SHP77 treated with DMSO at 0.1 percent for 48 hours (cell line): ENCODE data around the gene CADPS2.
"Not testable (repeated sequence)": the region's sequence is repeated elsewhere in the genome, so short reads cannot be mapped to it uniquely, and the experiment has no call there.

Source experiments
- DNase-seq: peaks from one replicate; lab custom pipeline; 2025; lab: John Stamatoyannopoulos, UW

Gene CADPS2

DNA sequence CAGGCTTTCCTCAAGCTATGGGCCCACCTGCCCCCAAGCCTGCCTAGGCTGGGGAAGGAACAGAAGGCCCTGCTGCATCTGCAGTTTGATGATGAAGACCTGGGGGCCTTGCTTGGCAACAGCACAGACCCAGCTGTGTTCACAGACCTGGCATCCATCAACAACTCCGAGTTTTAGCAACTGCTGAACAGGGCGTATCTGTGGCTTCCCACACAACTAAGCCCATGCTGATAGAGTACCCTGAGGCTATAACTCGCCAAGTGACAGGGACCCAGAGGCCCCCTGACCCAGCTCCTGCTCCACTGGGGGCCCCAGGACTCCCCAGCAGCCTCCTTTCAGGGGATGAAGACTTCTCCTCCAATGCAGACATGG is 36.3 kb downstream of the CADPS2 start:
- no peak for DNase-seq

DNA sequence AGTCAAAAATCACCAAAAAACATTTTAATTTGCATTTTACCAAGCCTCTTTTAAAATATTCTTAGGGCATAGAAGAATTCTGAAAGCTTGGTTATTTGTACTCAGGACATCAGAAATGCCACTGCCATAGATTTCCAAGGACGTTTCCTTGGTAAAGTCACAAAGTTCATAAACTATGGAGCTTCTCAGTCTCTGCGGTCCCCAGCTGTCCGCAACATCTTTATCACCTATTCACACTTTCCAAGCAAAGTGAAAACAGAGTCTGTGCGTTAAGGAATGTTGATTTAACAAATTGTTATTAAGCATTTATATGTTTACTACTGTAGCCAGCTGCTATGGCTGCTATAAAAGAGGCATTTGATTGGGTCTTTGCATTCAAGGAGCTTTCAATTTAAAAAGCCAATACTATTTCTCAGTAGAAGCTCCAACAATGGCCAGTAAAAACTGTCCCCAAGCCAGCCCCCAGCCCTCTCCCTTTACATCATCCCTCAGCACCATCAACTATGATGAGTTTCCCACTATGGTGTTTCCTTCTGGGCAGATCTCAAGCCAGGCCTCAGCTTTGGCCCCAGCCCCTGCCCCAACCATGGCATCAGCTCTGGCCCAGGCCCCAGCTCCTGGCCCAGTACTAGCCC is 36.8 kb downstream of the CADPS2 start:
- DNase-seq, result no peak

DNA sequence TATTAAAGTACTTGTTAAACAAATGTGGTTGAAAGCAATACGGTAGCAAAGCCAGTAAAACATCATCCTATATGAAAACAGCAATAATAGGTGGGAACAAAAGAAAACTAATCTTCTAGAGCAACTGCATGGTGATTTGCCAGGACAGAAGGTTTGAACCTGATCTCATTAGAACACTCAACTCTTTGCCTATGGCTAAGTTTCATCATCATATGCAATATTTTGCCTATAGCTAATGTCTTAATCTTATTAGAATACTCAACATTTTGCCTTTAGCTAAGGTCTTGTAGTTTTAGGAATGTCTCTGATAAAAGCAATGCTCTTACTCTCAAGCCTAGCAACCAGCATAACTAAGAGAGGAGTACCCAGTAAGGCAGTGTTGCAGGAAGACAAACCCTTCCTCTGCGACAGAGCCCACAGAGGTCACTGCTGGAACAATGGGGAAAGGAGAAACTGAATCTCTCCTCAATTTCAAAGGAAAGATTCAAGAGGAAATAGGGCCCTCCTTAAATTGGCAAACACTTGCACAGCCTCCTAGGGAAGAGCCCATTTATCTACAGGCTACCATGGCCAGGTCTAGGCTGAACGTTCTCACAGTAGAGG is 38.3 kb downstream of the CADPS2 start:
- DNase-seq, result no peak

DNA sequence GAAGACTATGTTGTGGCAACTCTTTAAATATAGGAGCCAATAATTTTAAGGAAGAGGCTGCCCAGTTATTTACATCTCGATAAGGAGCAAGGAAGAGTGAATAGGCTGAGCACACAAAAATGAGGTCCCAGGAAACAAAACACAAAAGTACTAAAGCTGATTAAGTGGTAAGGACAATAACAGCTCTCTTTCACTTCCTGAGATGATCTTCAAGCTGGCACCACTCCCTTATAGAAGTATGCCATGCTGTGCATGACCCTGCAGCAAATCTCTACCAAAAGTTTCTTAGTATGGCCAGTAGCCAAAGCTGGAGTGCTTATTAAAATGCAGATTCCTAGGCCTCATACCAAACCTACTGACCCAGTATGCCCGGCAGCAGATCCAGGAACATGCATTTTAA is 39.7 kb downstream of the CADPS2 start:
- no peak for DNase-seq

DNA sequence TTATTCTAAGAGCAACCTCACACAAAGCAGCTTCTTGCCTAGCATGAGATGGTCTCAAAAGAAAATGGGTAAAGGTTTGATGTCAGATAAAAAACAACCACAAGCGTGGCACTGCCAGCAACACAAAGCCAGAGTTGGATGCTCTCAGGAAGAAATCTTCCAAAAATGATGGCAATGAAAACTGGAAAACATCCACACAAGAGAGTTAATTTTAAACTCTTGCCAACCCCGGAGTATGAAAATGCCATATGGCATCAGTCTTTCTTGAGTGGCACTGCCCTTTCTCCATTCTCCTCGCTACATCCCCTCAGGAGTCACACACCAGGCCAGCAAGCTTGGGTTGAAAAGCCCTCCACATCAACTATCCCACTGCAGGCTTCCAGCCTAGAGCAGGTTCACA is 41.0 kb downstream of the CADPS2 start:
- no peak for DNase-seq

DNA sequence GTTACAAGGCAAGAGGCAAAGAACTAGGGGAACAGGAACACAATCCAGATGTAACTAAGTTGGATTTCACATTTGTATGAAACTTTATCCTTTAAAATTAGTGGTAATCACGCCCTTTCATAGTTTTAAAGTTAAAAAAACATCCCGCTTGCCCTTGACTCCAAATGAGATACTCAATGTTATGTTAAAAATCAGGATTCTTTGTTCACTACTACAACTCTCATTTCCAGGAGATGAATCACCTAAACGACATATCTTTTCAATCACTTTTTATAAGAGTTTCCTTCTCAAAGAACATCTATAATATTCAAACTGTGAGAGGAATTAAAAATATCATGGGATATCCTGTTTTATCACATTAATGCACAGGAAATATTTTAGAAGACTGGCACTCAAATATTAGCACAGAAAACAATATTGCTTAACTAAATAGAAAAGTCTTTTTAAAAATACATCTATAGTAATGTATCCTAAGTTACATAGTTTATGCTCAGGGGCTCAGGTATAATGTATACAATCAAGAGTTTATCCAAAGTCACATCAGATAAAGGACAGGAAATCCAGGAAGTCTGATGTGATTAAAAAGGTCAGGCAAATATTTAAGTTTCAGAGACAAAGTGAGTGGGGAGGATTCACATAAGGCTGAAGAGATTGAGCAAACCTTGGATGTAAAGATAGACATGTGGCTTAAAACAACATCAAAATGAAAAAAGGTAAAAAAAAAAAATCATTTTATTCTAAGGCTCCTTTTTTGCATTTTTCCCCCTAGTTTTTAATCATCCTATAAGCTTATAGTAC is 41.9 kb downstream of the CADPS2 start:
- no peak for DNase-seq

DNA sequence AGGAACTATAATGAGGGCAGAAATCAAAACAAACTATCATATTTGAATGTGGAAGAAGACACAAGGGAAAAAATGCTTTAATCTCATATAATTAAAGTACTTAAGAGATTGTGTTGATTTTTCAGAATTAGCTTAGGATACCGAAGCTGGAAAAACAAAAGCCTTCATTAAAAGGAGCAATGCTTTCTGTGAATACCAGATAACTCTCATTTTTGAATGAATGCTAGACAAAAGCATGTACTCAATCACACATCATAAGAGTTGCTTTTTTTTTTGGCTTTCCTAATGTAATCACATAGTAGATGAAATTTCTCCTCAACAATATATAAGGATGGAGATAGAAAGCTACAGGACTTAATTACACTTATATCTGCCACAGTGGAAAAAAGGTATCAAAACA is 43.3 kb downstream of the CADPS2 start:
- DNase-seq, result no peak

DNA sequence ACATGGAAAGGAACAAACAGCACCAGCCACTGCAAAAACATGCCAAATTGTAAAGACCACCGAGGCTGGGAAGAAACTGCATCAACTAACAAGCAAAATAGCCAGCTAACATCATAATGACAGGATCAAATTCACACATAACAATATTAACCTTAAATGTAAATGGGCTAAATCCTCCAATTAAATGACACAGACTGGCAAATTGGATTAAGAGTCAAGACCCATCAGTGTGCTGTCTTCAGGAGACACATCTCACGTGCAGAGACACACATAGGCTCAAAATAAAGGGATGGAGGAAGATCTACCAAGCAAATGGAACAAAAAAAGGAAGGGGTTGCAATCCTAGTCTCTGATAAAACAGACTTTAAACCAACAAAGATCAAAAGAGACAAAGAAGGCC is 50.0 kb downstream of the CADPS2 start:
- not testable (repeated sequence) for DNase-seq

DNA sequence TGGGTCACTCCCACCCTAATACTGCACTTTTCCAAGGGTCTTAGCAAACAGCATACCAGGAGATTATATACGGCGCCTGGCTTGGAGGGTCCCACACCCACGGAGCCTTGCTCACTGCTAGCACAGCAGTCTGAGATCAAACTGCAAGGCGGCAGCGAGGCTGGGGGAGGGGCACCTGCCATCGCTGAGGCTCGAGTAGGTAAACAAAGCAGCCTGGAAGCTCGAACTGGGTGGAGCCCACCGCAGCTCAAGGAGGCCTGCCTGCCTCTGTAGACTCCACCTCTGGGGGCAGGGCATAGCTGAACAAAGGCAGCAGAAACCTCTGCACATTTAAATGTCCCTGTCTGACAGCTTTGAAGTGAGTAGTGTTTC is 51.7 kb downstream of the CADPS2 start:
- peak; percentile 24 for DNase-seq

DNA sequence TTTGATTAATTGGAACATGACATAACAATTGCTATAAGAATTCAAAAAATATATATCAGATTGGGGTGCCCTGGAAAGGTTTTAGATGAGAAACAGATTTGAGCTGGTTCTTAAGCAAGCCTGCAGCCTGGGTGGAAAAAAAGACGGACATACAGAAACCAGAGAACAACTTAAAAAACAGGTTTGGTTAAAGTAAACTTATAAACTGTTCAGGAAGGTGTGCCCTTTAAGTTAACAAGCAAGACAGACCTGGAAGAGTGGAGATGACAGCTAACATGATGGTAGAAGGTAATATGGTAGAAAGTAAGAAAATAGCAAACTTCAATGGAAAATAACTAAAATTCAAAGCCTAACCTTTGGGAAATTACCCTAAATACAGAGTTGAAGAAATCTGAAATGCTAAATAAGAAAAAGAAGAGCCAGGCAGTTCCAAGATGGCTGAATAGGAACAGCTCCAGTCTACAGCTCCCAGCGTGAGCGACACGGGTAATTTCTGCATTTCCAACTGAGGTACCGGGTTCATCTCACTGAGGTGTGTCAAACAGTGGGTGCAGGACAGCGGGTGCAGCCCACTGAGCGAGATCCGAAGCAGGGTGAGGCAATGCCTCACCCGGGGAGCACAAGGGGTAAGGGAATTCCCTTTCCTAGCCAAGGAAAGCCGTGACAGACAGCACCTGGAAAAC is 52.2 kb downstream of the CADPS2 start:
- no peak for DNase-seq

DNA sequence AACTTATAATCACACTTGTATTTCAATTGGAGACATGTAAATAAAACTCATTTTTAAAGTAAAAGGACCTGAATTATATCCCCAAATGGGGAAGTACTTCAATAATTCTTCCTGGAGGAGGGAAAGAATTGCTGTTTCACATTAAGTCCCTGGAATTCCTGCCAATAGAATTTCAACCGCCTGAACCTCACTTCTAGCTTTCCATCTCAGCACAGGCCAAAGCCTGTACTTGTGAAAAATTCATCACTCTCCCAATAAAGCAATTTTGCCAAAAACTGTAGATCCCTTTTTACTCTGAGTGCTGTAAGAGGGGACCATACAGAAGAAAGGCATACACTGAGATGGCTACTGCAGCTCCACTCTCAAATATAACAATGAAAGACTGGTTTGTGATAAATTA is 54.8 kb downstream of the CADPS2 start:
- no peak for DNase-seq

DNA sequence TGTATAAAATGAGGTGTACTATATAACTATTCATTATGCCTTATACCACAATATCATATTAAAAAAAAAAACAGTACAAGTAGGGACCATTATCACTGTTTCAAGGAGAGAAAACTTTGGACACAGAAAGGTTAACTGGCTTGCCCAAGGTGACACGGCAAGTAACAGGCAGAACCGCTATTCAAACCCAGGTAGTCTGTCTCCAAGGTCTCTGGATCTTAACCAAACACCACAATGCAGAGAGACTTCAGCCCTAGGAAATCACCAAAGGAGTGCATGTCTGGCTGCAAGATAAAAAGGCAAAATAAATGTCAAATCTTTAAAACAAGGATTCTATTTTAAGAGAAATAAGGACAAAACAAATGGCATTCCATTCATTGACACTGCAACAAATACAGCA is 56.3 kb downstream of the CADPS2 start:
- DNase-seq, result no peak

DNA sequence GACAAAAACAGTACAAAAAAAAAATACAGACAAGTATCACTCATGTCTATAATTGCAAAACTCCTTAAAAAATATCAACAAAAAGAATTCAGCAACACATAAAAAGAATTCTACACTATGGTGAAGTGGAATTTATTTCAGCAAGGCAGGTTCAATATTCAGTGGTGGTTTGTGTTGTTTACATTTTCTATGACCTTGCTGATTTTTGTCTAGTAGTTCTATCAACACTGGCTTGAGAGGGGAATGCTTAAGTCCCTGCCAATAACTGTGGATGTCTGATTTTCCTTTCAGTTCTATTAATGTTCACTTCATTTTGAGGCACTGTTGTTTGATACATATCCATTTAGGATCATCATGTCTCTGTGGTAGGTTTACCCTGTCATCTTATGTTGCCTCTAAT is 58.5 kb downstream of the CADPS2 start:
- no peak for DNase-seq

DNA sequence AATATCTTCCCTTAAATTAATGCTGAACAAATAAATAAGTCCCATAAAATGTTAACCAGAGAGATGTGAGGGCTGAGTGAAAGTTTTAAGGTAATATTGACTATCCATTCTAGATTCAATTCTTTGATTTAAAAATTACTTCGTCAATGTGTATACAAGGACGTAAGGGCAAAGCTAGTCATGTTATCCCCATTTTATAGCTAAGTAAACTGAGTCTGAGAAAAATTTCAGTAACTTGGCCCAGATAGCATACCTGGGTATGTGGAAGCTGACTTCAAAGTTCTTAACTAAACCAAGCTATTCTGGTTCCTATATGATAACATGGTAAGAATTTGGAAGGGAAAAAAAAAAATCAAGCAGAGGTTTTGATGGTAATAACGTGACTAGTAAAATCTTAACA is 72.4 kb downstream of the CADPS2 start:
- DNase-seq, result no peak

DNA sequence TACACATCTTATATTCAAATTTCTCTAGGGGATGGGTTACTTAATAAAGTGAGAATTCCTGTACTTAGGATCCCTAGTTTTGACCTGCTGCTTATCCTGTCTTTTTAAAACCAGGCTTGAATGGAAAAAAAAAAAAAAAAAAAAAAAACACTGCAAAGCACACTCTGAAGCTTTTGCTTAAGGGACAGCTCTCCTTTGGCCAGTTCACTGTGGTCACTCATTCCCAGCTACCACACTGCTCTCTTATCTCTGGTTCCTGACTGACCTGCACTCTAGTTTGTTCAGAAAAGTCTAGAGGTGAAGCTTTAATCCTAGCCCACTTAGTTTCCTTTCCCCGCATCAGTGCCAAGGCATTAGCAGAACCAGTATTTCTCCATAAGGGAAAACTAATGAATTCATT is 82.4 kb downstream of the CADPS2 start:
- no peak for DNase-seq

DNA sequence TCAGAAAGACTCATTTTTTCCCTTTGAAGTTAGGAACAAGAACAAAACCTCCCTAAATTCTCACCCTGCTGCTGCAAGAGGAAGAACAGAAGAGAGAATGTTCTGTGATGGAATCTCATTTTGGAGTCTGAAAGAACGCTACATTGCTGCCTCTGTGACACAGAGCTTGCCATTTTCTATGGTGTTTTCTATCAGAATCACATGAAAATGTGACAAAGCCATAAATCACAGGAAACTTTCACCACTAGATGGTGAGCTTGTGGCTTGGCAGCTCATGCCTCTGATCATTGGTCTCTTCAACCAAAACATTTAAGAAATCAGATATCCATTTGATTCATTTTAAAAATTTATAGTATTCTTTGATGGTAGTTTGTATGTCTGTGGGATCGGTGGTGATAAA is 82.9 kb downstream of the CADPS2 start:
- DNase-seq, result peak; percentile 4

DNA sequence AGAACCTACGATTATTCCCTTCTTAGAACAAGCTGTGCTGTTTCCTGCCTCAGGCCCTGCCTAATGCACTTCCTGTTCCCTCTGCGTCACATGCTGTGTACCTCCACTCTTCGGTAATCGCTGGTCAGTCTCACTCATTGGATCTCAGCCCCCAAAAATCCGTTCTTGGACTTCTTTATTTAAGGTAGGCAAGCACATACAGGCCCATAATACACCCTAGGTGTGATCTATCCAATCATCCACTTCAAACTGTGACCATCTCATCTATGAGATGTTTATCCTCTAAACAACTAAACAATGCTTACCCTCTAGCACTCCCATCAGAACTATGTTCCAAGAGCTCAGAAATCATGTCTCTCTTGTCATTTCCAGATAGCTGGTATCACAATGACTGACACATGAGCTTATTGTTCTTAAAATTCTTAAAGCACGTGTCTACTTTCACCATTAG is 83.9 kb downstream of the CADPS2 start:
- peak; percentile 34 for DNase-seq

DNA sequence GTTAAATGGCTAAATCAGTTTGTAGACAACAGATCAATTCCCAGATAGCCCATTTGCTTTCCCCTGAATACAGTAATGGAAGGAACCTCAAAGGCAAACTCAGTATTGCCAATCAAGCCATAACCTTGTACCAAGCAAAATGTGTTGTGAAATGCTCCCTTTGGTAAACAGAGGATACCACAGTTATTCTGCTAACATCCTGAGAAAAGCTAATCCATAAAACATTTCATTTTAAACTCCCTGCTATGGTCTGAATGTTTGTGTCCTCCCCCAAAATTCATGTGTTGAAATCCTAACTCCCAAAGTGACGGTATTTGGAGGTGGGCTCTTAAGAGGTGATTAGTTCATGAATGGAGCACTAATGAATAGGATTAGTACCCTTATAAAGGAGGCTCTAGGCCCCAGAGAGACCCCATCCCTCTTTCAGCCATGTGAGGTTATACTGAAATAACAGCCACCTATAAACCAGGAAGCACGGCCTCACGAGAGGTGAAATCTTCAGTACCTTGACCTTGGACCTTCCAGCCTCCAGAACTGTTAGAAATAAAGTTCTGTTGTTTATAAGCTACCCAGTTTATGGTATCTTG is 94.2 kb downstream of the CADPS2 start:
- no peak for DNase-seq

DNA sequence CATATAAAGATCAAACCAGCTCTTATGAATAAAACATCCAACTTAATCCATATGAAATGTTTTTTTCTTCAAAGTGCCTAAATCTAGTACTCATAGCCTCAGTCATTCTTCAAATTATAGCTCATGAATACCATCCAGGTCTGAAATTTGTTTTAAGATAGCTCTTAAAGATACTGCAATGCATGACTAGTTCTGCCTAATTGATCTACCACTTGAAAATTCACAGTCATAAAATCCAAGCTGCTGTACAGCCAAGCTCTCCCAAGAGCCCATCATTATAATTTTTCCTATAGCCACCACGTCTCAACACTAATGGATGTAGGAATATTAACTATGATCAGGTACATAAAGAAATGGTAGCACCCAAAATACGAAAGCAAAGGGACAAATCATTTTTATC is 95.7 kb downstream of the CADPS2 start:
- peak; percentile 65 for DNase-seq

DNA sequence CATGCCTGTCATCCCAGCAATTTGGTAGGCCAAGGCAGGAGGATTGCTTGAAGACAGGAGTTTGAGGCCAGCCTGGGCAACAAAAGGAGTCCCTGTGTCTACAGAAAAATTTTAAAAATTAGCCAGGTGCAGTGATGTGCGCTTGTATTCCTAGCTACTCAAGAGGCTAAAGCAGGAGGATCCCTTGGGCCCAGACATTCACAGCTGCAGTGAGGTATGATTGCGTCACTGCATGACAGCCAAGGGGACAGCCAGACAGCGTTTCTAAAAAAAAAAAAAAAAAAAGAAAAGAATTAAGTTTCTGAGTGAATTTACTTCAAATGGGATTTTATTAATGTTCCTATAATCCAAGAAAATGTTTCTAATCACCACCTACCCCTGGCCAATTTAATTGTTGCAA is 96.1 kb downstream of the CADPS2 start:
- peak; percentile 80 for DNase-seq

DNA sequence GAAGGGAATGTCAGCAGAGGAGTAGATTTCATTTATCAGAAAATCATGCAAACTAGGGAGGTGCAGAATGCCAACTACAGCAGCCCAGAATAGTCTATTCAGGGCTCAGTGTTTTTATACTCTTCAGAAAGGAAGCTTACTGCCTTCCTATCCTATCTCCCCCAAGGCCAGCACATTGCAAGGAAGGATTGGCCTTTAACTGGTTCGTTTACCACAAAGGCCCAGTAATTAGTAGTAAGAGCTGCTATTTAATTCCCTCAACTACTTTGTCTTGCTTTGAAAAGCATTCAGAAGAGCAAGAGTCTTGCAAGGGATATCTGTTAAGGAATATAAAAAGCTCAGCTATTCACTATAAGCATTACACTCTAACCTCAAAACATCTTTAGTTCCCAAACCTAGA is 97.1 kb downstream of the CADPS2 start:
- DNase-seq, result no peak

DNA sequence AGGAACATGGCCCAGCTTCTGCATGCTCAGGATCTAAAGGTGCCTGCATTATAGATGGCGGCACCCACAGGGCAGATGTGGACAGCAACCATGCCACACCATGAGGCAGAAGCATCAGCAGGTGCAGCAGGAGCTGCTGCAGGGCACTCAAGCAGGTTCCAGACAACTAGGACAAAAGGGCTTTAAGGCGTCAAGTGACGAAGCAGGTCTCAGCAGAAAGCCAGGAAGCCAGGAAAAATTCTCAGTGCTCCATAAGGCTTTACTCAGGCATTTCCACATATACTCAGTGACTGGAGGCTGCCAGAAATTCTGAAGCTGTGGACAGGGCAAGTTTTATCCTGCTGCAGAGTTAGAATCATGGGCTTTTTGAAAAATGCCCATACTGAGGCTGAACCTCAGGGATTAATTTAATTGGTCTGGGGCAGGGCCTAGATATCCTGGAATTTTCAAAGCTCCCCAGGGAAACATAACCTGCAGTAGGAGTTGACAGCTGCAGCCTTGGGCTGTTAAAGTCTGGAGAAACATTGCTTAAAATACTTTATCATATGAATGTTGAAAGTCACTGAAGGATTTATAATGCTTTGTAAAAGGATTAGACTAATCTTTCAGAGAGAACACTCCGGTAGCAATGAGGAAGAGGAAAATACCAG is 115.4 kb downstream of the CADPS2 start:
- DNase-seq, result no peak
